ENCODE data around the gene IP6K2.
A peak's percentile ranks its signal among the peaks of the same experiment; 100 is the strongest.
"Not testable (repeated sequence)": the region's sequence is repeated elsewhere in the genome, so short reads cannot be mapped to it uniquely, and the experiment has no call there.

The IP6K2 gene

GRCh38 chr3:48716982-48717746 lies at the start of gene IP6K2:
Gene IP6K2 (minus strand): TSS chr3:48717221. CDS start chr3:48695291, 21,930 bp downstream.
- DNase-seq = peak; percentile 98 to 99

DNA sequence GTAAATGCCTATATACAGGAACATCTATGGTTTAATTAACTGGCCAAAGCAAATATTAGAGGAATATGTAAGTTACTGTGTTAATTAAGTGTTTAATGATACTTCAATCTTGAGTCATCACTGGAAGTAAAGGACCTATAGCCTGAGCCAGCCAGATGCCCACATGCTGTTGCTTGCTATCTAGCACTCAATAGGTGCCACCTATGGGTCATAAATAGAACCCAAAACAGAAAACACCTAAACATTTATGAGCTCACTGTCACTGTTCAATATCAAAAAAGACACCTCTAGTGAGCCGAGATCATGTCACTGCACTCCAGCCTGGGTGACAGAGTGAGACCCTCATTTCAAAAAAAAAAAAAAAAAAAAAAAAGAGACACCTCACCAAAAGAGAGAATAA lies 48.4 kb upstream of the IP6K2 start:
- DNase-seq = peak in 1 of 2 donors; percentile 10

- DNase-seq = no peak
Measured at GRCh38 chr3:48762816-48763215, 45.8 kb upstream of the IP6K2 start.

DNA sequence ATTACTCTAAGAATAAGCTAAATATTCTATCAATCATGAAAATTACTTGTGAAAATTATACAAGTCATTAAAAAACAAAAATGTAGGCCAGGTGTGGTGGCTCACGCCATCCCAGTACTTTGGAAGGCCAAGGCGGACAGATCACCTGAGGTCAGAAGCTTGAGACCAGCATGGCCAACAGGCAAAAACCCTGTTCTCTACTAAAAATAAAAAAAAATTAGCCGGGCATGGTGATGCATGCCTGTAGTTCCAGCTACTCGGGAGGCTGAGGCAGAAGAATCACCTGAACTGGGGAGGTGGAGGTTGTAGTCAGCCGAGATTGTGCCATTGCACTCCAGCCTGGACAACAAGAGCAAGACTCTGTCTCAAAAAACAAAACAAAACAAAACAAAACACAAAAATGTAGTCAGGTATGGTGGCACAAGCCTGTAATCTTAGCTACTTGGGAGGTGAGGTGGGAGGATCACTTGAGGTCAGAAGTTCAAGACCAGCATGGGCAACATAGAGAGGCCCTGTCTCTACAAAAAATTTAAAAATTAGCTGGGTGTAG lies 43.0 kb upstream of the IP6K2 start:
- not testable (repeated sequence) for DNase-seq

- DNase-seq = not testable (repeated sequence)
Measured at GRCh38 chr3:48759531-48759930, 42.5 kb upstream of the IP6K2 start.

GRCh38 chr3:48759071-48759470 lies 42.0 kb upstream of the IP6K2 start:
- DNase-seq = no peak

GRCh38 chr3:48756640-48757039 lies 39.6 kb upstream of the IP6K2 start:
- DNase-seq = no peak

- no peak for DNase-seq
Measured at GRCh38 chr3:48750856-48751255, 33.8 kb upstream of the IP6K2 start.

DNA sequence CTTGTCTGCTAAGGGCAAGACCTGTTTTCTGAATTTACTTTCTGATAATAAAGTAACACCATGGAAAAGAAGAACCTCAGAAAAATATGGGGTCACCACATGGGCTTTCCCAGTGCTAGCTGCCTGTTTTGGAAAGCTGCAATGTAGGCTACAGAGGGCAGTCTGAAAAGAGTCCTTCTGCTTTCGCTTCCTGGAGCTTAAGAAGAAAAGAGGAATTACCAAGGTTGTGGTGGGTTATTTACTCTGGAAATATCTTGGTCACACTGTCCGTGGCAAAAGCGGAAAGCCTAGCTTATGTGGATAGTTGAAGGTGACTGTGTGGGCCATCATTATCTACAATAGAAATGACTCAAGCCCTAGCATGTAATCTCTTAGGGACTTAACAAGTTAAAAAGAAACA lies 31.7 kb upstream of the IP6K2 start:
- DNase-seq = peak in 1 of 2 donors; percentile 9

DNA sequence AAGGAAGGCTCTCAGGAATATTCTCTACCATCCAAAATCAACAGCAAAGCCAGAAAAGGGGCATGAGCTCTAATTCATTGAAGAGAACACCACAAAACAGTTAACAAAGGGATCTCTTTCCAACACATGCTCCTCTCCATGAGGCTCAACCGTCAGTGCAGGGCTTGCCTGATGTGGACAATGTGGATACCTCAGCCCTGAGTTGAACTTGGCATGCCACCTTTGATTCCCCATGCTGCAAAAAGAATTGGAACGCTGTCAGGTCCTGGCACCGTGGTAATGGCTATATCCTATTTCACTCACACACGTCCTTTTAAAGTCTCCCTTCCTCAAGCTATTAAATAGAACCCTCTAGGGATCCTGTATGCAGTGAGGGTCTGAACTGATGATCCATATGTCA lies 30.7 kb upstream of the IP6K2 start:
- DNase-seq = no peak

DNA sequence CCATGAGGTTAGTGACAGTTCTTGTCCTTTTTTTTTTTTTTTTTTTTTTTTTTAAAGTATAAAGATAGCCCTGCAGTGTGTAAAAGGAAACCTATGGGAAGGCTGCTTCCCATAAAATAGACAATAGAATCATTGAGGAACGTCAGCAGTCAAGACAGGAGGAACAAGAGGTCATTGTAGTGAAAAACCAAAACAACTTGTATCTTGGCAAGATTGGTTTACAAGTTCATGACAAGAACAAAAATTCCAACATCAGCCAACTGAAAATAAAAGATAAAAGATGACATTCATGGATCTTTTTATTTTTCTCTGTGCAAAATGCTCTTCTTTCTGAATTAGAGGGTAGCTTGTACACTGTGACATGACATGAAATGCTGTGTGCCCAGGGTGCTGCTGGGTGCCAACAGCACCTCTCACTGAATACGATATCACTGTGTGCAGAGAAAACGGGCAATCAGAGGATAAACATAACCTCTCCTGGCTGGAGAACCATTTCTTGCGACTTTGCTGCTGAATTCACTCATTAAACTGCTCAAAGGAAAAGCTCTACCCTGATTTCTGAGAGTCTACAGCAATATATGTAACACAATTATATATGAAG lies 30.1 kb upstream of the IP6K2 start:
- DNase-seq = no peak

GRCh38 chr3:48743773-48744172 lies 26.8 kb upstream of the IP6K2 start:
- no peak for DNase-seq

DNA sequence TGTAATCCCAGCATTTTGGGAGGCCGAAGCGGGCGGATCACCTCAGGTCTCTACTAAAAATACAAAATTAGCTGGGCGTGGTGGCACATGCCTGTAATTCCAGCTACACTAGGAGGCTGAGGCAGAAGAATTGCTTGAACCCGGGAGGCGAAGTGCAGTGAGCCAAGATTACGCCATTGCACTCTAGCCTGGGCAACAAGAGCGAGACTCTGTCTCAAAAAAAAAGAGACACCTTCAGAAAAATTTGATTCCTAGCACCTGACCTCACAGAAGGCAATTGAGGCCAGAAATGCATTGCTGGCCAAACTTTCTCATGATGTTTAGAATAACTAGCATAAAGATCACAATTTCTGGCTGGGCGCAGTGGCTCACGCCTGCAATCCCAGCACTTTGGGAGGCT lies 24.2 kb upstream of the IP6K2 start:
- not testable (repeated sequence) for DNase-seq

- peak; percentile 47 to 54 for DNase-seq
Measured at GRCh38 chr3:48739955-48740823, 23.2 kb upstream of the IP6K2 start.

DNA sequence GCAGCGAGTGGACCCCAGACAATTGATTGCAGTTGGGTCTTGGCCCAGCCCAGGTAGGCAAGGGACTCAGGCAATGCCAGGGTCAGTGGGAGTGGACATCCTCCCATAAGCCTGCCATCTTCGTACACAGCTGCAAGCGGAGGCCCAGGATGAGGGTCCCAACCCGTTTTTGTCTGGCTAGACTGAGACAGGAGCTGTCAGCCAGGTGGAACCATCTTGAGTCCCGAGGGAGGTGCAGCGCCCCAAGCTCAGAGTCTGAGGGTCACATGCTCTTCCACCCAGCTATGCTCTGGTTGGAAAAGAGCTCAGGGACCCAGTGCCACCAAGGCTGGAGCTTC lies 22.6 kb upstream of the IP6K2 start:
- DNase-seq = no peak

- no peak for DNase-seq
Measured at GRCh38 chr3:48738926-48739616, 22.1 kb upstream of the IP6K2 start.

GRCh38 chr3:48738144-48738536 lies 21.1 kb upstream of the IP6K2 start:
- DNase-seq = no peak

GRCh38 chr3:48735075-48735767 lies 18.2 kb upstream of the IP6K2 start:
- DNase-seq = not testable (repeated sequence)

DNA sequence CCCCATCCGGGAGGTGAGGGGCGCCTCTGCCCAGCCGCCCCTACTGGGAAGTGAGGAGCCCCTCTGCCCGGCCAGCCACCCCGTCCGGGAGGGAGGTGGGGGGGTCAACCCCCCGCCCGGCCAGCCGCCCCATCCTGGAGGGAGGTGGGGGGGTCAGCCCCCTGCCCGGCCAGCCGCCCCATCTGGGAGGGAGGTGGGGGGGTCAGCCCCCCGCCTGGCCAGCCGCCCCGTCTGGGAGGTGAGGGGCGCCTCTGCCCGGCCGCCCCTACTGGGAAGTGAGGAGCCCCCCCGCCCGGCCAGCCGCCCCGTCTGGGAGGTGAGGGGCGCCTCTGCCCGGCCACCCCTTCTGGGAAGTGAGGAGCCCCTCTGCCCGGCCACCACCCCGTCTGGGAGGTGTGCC lies 17.5 kb upstream of the IP6K2 start:
- DNase-seq = not testable (repeated sequence)

DNA sequence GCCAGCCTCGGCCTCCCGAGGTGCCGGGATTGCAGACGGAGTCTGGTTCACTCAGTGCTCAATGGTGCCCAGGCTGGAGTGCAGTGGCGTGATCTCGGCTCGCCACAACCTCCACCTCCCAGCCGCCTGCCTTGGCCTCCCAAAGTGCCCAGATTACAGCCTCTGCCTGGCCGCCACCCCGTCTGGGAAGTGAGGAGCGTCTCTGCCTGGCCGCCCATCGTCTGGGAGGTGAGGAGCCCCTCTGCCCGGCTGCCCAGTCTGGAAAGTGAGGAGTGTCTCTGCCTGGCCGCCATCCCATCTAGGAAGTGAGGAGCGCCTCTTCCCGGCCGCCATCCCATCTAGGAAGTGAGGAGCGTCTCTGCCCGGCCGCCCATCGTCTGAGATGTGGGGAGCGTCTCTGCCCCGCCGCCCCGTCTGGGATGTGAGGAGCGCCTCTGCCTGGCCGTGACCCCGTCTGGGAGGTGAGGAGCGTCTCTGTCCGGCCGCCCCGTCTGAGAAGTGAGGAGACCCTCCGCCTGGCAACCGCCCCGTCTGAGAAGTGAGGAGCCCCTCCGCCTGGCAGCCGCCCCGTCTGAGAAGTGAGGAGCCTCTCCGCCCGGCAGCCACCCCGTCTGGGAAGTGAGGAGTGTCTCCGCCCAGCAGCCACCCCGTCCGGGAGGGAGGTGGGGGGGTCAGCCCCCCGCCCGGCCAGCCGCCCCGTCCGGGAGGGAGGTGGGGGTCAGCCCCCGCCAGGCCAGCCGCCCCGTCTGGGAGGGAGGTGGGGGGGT lies 16.9 kb upstream of the IP6K2 start:
- DNase-seq = not testable (repeated sequence)

DNA sequence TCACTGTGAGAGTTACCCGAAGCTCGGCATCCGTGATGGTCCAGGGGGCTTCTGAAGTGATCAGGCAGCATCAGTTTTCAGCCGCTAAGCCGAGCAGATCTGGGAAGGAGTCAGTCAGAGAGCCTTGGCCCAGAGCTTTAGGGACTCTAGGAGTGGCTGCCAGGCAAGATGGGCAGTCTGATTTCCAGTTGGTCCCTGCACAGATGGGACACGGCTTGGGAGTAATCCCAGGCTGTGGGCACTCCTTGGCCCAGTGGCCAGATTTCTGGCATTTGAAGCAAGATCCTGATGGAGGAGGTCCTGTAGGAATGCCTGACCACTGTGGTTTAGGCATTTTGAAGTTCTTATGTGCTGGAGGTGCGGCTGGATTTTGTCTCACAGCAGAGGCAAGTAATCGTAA lies 10.5 kb upstream of the IP6K2 start:
- DNase-seq = no peak

Data from CD4-positive, alpha-beta T cell treated with Interleukin-1 beta for 1 hour (primary cell).